HG02884 (cell line): ENCODE measurements around the gene AHCYL1.

Source experiments
- ATAC-seq: cut with Tn5 transposase; IDR thresholded peaks from one replicate; pipeline ENCODE4 v1.9.1; 2021; ENCODE audit warnings: mild to moderate bottlenecking, moderate library complexity; ENCODE audit not compliant: unreplicated experiment

Gene AHCYL1

GRCh38 chr1:110059133-110059863, 74.7 kb downstream of the AHCYL1 start:
- ATAC-seq: no peak

GRCh38 chr1:110060034-110060661, 75.6 kb downstream of the AHCYL1 start:
- ATAC-seq: no peak

GRCh38 chr1:110060662-110061060, 76.1 kb downstream of the AHCYL1 start:
- ATAC-seq: no peak

GRCh38 chr1:110061341-110061740, 76.8 kb downstream of the AHCYL1 start:
- ATAC-seq: no peak

- no peak for ATAC-seq
Measured at GRCh38 chr1:110062612-110063011, 78.0 kb downstream of the AHCYL1 start.

- ATAC-seq: no peak
Measured at GRCh38 chr1:110063781-110064180, 79.2 kb downstream of the AHCYL1 start.

- ATAC-seq: no peak
Measured at GRCh38 chr1:110064576-110065337, 80.2 kb downstream of the AHCYL1 start.

GRCh38 chr1:110065841-110066240, 81.3 kb downstream of the AHCYL1 start:
- ATAC-seq: no peak

- ATAC-seq: no peak
Measured at GRCh38 chr1:110067479-110067892, 82.9 kb downstream of the AHCYL1 start.

- no peak for ATAC-seq
Measured at GRCh38 chr1:110067893-110068645, 83.5 kb downstream of the AHCYL1 start.

- no peak for ATAC-seq
Measured at GRCh38 chr1:110068646-110069403, 84.3 kb downstream of the AHCYL1 start.

- ATAC-seq: no peak
Measured at GRCh38 chr1:110069404-110070281, 85.1 kb downstream of the AHCYL1 start.

GRCh38 chr1:110070282-110070669, 85.7 kb downstream of the AHCYL1 start:
- ATAC-seq: no peak

- no peak for ATAC-seq
Measured at GRCh38 chr1:110070671-110071242, 86.2 kb downstream of the AHCYL1 start, which contains the start of gene ALX3. Gene ALX3, minus strand, starts transcription at chr1:110070672. Its CDS starts 60 bp downstream, at chr1:110070612.
